Mammary microvascular endothelial cell (primary cell): ENCODE data around the gene KMT2C. TPM values are rescaled to one million over a fixed set of nuclear protein-coding genes. Genes with fewer than 3 reads are reported as not detected.

ENCODE experiments used
- total RNA-seq: library from RNA; depleted of rRNA; stranded (reverse); fragments of >200 nt; gene quantifications from 2 replicates; pipeline ENCODE4 v1.2.3, GENCODE V29; 2015

The KMT2C gene
- total RNA-seq = 10.0 and 13.8 TPM in 2 replicates

GRCh38 chr7:152435384-152436110, at the start of gene KMT2C:
TSS of gene KMT2C (minus strand) at chr7:152436003. CDS start at chr7:152435786, 217 bp downstream.

Other genes with a start within 250 kb of the KMT2C start
- gene XRCC2, start 240.1 kb upstream of the KMT2C start, total RNA-seq = 4.7 and 6.5 TPM in 2 replicates